HG03095 (cell line): ENCODE measurements around the gene PSME2.

Experiments used
- ATAC-seq: cut with Tn5 transposase; IDR thresholded peaks from one replicate; pipeline ENCODE4 v1.9.1; 2021; ENCODE audit warnings: moderate library complexity; ENCODE audit not compliant: unreplicated experiment

Gene PSME2

GRCh38 chr14:24136684-24137528 is 9.5 kb downstream of the PSME2 start:
- no peak for ATAC-seq

GRCh38 chr14:24135834-24136683 is 10.4 kb downstream of the PSME2 start, which contains the start of gene PSME1:
Gene PSME1, plus strand, starts transcription at chr14:24136194. Its CDS starts 69 bp downstream, at chr14:24136263.
- ATAC-seq: peak; percentile 79

GRCh38 chr14:24135584-24135833 is 10.9 kb downstream of the PSME2 start:
- no peak for ATAC-seq

GRCh38 chr14:24133735-24134134 is 12.7 kb downstream of the PSME2 start:
- no peak for ATAC-seq

GRCh38 chr14:24132976-24133375 is 13.4 kb downstream of the PSME2 start:
- ATAC-seq: no peak

GRCh38 chr14:24132061-24132685 is 14.2 kb downstream of the PSME2 start:
- no peak for ATAC-seq

- ATAC-seq: no peak
These were observed 14.9 kb downstream of the PSME2 start for GRCh38 chr14:24131549-24131966.

GRCh38 chr14:24130717-24131548 is 15.5 kb downstream of the PSME2 start:
- no peak for ATAC-seq

- ATAC-seq: no peak
These were observed 16.1 kb downstream of the PSME2 start, which contains the start of gene FITM1 for GRCh38 chr14:24130380-24130716. Gene FITM1, plus strand, starts transcription at chr14:24130659. Its CDS starts 905 bp downstream, at chr14:24131564.

GRCh38 chr14:24129410-24129998 is 16.9 kb downstream of the PSME2 start:
- no peak for ATAC-seq

GRCh38 chr14:24127673-24128072 is 18.7 kb downstream of the PSME2 start:
- ATAC-seq: no peak

GRCh38 chr14:24126939-24127338 is 19.5 kb downstream of the PSME2 start:
- no peak for ATAC-seq

- ATAC-seq: peak; percentile 48
These were observed 22.7 kb downstream of the PSME2 start for GRCh38 chr14:24123424-24124417.

GRCh38 chr14:24122898-24123297 is 23.5 kb downstream of the PSME2 start:
- no peak for ATAC-seq

GRCh38 chr14:24122416-24122815 is 24.0 kb downstream of the PSME2 start:
- ATAC-seq: no peak

GRCh38 chr14:24121210-24121609 is 25.2 kb downstream of the PSME2 start:
- ATAC-seq: no peak

GRCh38 chr14:24119691-24120090 is 26.7 kb downstream of the PSME2 start:
- no peak for ATAC-seq

GRCh38 chr14:24117179-24117578 is 29.2 kb downstream of the PSME2 start:
- ATAC-seq: no peak

GRCh38 chr14:24116128-24116814 is 30.1 kb downstream of the PSME2 start:
- ATAC-seq: no peak
